ENCODE measurements around the gene SBNO1. TPM values are rescaled to one million over a fixed set of nuclear protein-coding genes. Genes with fewer than 3 reads are reported as not detected.
A peak's percentile ranks its signal among the peaks of the same experiment; 100 is the strongest.

The SBNO1 gene
- total RNA-seq, 4 donors from 2014 or later, result 13.9 to 25.8 (median 17.8) TPM

- no peaks in the 10 kb centered on the region for H3K4me1 ChIP-seq
- H3K36me3 ChIP-seq, result no peaks in the 10 kb centered on the region
- no peak overlapping the region for H3K4me3 ChIP-seq
- no peak for TF ChIP-seq CTCF (IDR thresholded peaks at IDR 0.05)
- TF ChIP-seq POLR2A (IDR thresholded peaks at IDR 0.05), result no peak
- TF ChIP-seq EP300 (IDR thresholded peaks at IDR 0.05), result no peak
- H3K27ac ChIP-seq, result no peak overlapping the region
- H3K9me3 ChIP-seq, result no peaks in the 10 kb centered on the region
- DNase-seq (ENCODE audit: low spot score in 2 of 2), result no peak
- H3K27me3 ChIP-seq, result no peaks in the 10 kb centered on the region
- 80 to 90% methylated on average over 2 of the region's 2 CpGs for WGBS, 2 donors
Measured at GRCh38 chr12:123280971-123281370, 83.7 kb downstream of the SBNO1 start.

- Histone ChIP-seq H3K36me3 (no peaks in the 10 kb centered on the region), H3K9me3 (no peaks in the 10 kb centered on the region), H3K4me3 (no peak overlapping the region), H3K27me3 (no peaks in the 10 kb centered on the region), H3K27ac (peak overlapping the region in 2 of 4 donors; percentile 29 to 30), H3K4me1 (no peaks in the 10 kb centered on the region)
- no peak for DNase-seq (ENCODE audit: low spot score in 2 of 2)
- 65% methylated on average over 2 of the region's 2 CpGs for WGBS, 2 donors
- TF ChIP-seq CTCF (IDR thresholded peaks at IDR 0.05) (no peak), EP300 (IDR thresholded peaks at IDR 0.05) (peak in 1 of 2 donors; percentile 40), POLR2A (IDR thresholded peaks at IDR 0.05) (no peak)
Measured at GRCh38 chr12:123278101-123278627, 86.5 kb downstream of the SBNO1 start.

GRCh38 chr12:123273166-123273565, 91.5 kb downstream of the SBNO1 start:
- no peaks in the 10 kb centered on the region for H3K36me3 ChIP-seq
- DNase-seq (ENCODE audit: low spot score in 2 of 2), result no peak
- 81 to 85% methylated on average over 15 of the region's 15 CpGs for WGBS, 2 donors
- TF ChIP-seq CTCF (IDR thresholded peaks at IDR 0.05) (no peak), POLR2A (IDR thresholded peaks at IDR 0.05) (no peak), EP300 (IDR thresholded peaks at IDR 0.05) (no peak)
- no peaks in the 10 kb centered on the region for H3K9me3 ChIP-seq
- H3K27me3 ChIP-seq, result no peaks in the 10 kb centered on the region
- no peak overlapping the region for H3K27ac ChIP-seq
- H3K4me1 ChIP-seq, result peaks cover 0 to 35% (median 26%) of the 10 kb centered on the region in 4 donors
- no peak overlapping the region for H3K4me3 ChIP-seq

- Histone ChIP-seq H3K4me3 (peak overlapping the region; percentile 57 to 78 (median 75)), H3K36me3 (peaks cover 0 to 13% (median 0%) of the 10 kb centered on the region in 3 donors), H3K27ac (peak overlapping the region; percentile 78 to 97 (median 85)), H3K9me3 (no peaks in the 10 kb centered on the region), H3K27me3 (no peaks in the 10 kb centered on the region), H3K4me1 (peaks cover 0 to 42% (median 30%) of the 10 kb centered on the region in 4 donors)
- WGBS, 2 donors, result 0 to 2% methylated on average over 12 to 17 of the region's 108 CpGs
- peak in 1 of 2 donors; percentile 44 for DNase-seq (ENCODE audit: low spot score in 2 of 2)
- TF ChIP-seq CTCF (IDR thresholded peaks at IDR 0.05) (peak; percentile 46 to 90 (median 83)), EP300 (IDR thresholded peaks at IDR 0.05) (no peak)
Measured at GRCh38 chr12:123271001-123271668, 93.5 kb downstream of the SBNO1 start.

- Histone ChIP-seq H3K4me1 (peaks cover 0 to 46% (median 30%) of the 10 kb centered on the region in 4 donors), H3K27ac (peak overlapping the region; percentile 78 to 97 (median 85)), H3K9me3 (no peaks in the 10 kb centered on the region), H3K36me3 (peaks cover 0 to 20% (median 0%) of the 10 kb centered on the region in 3 donors), H3K27me3 (no peaks in the 10 kb centered on the region), H3K4me3 (peak overlapping the region; percentile 57 to 78 (median 75))
- WGBS, 2 donors, result 1 to 3% methylated on average over 27 to 38 of the region's 51 CpGs
- DNase-seq (ENCODE audit: low spot score in 2 of 2), result no peak
- no peak for TF ChIP-seq EP300 (IDR thresholded peaks at IDR 0.05)
- no peak for TF ChIP-seq POLR2A (IDR thresholded peaks at IDR 0.05)
- TF ChIP-seq CTCF (IDR thresholded peaks at IDR 0.05), result no peak
Measured at GRCh38 chr12:123270214-123271000, 94.2 kb downstream of the SBNO1 start.

Measured in tibial nerve (tissue), 4 donors.